H7 (cell line): Measurements from ENCODE around the gene CYS1. TPM values are rescaled to one million over a fixed set of nuclear protein-coding genes. Genes with fewer than 3 reads are reported as not detected.
A peak's percentile ranks its signal among the peaks of the same experiment; 100 is the strongest.

Source experiments
- DNase-seq: peaks from one replicate; pipeline ENCODE4 v3.0.0; 2012
- H3K27me3 ChIP-seq: 2 replicates; pipeline ENCODE4 v1.6.0; 2011; ENCODE audit warnings: mild to moderate bottlenecking, low read length; ENCODE audit not compliant: control insufficient read depth, insufficient read depth
- H3K36me3 ChIP-seq: replicated peaks from 2 replicates; pipeline ENCODE4 v1.5.1; 2011; ENCODE audit warnings: low read length; ENCODE audit not compliant: control insufficient read depth, insufficient read depth
- H3K4me3 ChIP-seq: 2 replicates; pipeline ENCODE4 v1.5.1; 2011; ENCODE audit warnings: low read depth, mild to moderate bottlenecking, control low read depth, low read length, moderate library complexity; ENCODE audit not compliant: insufficient read depth
- total RNA-seq: library from RNA; depleted of rRNA; stranded (reverse); fragments of >200 nt; shearing (Covaris generic); gene quantifications from 2 replicates; pipeline ENCODE4 v1.2.3, GENCODE V29; 2014; rRNA removed

The CYS1 gene, protein sequence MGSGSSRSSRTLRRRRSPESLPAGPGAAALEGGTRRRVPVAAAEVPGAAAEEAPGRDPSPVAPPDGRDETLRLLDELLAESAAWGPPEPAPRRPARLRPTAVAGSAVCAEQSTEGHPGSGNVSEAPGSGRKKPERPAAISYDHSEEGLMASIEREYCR
- 0.24 and 0.63 TPM in 2 replicates for total RNA-seq

DNA sequence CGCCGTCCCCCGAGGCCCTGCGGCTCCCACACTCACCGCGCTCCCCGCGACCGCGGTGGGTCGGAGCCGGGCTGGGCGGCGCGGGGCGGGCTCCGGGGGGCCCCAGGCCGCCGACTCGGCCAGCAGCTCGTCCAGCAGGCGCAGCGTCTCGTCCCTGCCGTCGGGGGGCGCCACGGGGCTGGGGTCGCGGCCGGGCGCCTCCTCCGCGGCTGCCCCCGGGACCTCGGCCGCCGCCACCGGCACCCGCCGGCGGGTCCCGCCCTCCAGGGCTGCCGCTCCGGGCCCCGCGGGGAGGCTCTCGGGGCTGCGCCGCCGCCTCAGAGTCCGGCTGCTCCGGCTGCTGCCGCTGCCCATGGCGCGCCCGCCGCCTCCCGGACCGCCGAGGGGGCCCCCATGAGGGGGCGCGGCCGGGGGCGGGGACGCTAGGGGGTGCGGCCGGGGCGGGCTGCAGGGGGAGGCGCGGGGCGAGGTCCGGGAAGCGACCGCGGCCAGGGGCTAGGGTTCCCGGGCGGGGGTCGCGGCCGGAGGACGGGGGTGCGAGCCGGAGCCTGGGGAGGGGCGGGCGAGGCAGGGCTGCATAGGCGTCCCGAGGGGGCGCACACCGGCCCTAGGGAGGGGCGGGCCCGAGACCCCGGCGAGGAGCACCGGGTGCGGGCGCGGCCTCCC lies at the start of gene CYS1:
Gene CYS1, minus strand, starts transcription at position 542 of the 666 bp plus-strand sequence. Its CDS starts 188 bp downstream, at position 354.
- H3K27me3 ChIP-seq = peaks cover 35% of the 10 kb centered on the region
- peak; percentile 94 for DNase-seq
- no peaks in the 10 kb centered on the region for H3K36me3 ChIP-seq
- H3K4me3 ChIP-seq = peak within 1 kb of the TSS; percentile 48

DNA sequence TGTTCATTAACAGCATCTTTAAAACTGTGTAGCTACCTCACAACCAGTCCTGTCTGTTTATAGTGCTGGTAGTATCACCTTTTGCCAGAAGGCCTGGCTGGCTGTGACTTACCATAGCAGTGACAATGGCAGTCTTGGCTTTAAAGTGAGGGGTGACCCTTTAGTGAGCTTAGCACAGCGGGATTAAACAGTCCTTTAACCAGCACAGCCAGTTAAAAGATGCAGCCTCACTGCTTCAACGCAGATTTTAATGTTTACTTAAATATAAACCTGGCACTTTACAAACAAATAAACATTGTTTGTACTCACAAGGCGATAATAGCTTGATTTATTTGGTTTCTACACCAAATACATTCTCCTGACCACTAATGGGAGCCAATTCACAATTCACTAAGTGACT lies 49.3 kb upstream of the CYS1 start:
- peaks cover 43% of the 10 kb centered on the region for H3K36me3 ChIP-seq
- H3K4me3 ChIP-seq = no peak overlapping the region
- DNase-seq = no peak

DNA sequence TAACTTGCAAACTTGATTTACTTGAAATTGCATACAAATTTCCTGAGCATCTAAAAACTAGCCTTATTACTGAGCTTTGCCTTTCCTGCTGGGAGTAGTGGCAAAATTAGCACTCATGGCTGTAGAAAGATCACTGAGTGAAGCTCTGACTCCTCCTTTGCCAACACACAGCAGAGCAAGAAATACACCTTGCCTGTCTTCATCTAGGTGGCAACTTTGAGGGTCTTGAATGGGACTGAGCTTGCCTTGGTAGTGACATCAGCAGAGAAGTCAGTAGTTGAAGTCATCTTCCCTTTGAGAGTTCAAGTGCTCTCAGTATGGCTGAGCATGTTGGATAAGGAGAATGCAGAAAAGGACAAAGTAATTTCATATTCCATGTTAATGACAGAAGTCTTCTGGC lies 48.2 kb upstream of the CYS1 start:
- Histone ChIP-seq H3K27me3 (no peaks in the 10 kb centered on the region), H3K4me3 (no peak overlapping the region), H3K36me3 (peaks cover 43% of the 10 kb centered on the region)
- DNase-seq = no peak

More for the DNA sequence above, 49.3 kb upstream of the CYS1 start:
- no peaks in the 10 kb centered on the region for H3K27me3 ChIP-seq

DNA sequence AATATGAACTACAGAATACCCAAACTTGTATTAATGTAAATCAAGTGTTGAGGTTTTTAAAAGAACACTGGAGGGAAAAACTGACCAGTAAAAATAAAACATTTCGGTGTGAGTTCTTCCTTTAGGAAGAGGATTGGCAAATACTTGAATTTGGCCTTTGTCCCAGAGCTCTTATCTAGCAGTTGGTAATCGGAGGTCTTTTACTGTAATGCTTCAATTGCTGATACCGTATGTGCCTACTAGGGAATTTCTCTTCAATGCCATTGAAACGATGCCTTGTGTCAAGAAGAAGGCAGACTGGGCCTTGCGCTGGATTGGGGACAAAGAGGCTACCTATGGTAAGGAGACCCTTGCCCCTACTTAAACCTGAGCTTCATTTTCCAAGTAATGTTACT lies 46.4 kb upstream of the CYS1 start:
- Histone ChIP-seq H3K27me3 (no peaks in the 10 kb centered on the region), H3K36me3 (peaks cover 40% of the 10 kb centered on the region), H3K4me3 (no peak overlapping the region)
- no peak for DNase-seq

DNA sequence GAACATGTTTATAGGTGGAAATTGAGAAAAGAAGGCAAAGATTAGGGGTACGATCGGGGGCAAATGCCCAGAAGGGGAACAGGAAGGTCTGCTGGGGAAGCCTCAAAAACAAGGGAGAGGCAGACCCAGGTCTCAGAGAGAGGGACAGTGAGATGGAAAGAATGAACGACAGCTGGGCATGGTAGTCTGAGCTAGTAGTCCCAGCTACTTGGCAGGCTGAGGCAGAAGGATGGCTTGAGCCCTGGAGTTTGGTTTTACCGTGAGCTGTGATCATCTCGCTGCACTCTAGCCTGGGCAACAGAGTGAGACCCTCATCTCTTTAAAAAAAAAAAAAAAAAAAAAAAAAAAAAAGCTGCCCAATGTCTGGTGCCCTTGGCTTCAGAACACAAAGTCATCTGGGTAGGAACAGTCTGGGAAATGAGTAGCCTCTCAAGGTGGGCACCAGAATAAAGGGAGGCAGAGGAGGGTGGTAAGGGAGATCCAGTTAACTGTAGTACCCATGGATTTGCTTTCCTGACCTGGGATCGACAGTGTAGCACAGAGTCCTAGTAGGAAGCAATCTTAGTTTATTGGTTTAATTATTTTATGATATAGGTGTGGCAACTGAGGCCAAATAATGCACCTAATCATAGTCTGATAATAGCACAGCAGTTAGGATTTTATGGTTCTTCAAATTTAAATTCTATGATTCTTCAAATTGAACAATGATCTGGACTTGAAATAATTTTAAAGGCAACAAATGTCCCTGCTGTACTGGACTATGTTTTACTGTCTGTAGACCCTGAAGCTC lies 45.8 kb upstream of the CYS1 start:
- DNase-seq = no peak
- Histone ChIP-seq H3K36me3 (peaks cover 40% of the 10 kb centered on the region), H3K27me3 (no peaks in the 10 kb centered on the region), H3K4me3 (no peak overlapping the region)

DNA sequence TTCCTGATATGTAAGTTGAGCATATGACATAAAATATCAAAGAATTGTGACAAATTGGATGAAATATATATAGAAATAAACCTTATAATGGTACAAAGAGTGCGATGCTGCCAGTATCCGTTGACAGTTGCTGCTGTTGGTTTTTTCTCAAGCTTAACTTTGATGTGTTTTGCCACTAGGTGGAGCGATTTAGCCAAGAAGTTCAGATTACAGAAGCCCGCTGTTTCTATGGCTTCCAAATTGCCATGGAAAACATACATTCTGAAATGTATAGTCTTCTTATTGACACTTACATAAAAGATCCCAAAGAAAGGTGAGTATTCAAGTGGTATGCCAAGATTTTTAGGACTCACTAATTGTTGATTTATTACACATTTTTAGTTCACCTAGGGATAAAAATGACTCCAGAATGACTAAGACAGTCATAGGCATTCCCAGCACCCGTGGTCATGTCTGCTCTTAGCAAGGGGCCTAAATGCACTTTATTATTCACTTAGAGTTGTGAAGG lies 44.4 kb upstream of the CYS1 start:
- Histone ChIP-seq H3K27me3 (no peaks in the 10 kb centered on the region), H3K4me3 (no peak overlapping the region), H3K36me3 (peaks cover 40% of the 10 kb centered on the region)
- no peak for DNase-seq

DNA sequence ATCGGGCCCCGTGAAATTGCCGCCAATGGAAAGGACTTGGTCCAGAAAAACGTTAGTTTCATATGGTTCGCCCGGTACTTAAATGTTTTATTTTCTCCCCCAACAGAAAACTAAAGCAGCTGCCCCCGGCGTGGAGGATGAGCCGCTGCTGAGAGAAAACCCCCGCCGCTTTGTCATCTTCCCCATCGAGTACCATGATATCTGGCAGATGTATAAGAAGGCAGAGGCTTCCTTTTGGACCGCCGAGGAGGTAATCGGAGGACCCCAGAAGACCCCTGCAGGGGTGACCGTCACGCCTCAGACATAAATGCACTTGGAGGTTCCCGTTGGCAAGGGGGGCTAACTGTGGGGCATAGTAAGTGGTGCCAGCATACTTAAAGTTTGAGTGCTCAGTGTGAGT lies 43.1 kb upstream of the CYS1 start:
- H3K27me3 ChIP-seq = no peaks in the 10 kb centered on the region
- no peak for DNase-seq
- peak overlapping the region; percentile 96 for H3K4me3 ChIP-seq
- H3K36me3 ChIP-seq = peaks cover 28% of the 10 kb centered on the region

DNA sequence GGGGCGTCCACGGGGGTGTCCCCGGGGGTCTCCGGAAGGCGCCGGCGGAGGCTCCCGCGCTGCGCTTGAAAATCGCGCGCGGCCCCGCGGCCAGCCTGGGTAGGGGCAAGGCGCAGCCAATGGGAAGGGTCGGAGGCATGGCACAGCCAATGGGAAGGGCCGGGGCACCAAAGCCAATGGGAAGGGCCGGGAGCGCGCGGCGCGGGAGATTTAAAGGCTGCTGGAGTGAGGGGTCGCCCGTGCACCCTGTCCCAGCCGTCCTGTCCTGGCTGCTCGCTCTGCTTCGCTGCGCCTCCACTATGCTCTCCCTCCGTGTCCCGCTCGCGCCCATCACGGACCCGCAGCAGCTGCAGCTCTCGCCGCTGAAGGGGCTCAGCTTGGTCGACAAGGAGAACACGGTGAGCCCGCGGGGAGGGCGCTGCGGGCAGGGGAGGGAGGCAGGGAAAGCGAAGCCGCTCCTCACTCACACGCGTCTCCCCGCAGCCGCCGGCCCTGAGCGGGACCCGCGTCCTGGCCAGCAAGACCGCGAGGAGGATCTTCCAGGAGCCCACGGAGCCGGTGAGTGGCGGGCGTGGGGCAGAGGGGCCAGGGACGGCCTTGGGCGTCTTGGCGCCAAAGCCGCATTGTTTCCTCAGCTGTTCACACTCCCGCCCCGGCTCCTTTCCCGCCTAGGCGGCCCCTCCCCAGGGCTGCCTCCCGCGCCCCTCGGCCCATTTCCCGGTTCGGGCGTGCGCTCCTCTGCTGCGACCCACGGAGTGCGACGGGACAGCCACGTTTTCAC lies 42.5 kb upstream of the CYS1 start, which contains the start of gene RRM2:
Gene RRM2, plus strand, starts transcription at position 240 of the 781 bp plus-strand sequence. Its CDS starts 60 bp downstream, at position 300.
- H3K27me3 ChIP-seq = no peaks in the 10 kb centered on the region
- peak within 1 kb of the TSS; percentile 96 for H3K4me3 ChIP-seq
- peak; percentile 98 for DNase-seq
- peaks cover 24% of the 10 kb centered on the region for H3K36me3 ChIP-seq

DNA sequence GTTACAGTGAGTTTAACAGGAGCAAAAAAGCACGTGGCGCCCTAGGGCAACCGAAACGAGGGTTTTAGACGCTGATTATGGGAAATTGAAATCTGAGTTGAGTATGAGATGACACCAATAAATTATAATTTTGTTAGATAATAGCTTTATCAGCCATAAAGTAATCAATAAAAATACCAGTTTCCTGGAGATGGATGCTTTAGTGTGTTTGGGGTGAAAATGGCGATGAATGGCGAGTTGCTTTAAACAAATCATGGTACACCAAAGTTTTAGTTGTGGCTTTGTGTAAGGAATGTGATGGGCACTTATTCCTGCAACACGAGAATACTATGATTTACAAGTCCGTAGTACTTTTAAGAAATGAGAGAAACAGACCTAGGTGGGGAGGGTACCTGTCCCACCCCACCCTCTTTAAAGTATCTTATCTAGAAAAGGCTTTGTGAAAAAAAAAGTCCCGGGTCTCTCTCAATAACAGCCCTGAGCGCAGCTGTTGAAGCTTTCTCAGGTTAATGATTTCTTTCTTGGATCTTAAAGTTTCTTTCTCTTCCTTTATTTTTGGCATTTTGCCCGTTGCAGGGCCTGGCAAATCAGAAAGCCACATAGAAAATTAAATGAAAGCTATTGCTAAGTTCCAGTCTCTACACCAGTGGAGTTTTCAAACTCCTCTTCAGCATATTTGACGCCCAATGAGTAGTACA lies 40.8 kb upstream of the CYS1 start:
- no peak for DNase-seq
- Histone ChIP-seq H3K36me3 (peaks cover 11% of the 10 kb centered on the region), H3K27me3 (no peaks in the 10 kb centered on the region), H3K4me3 (peak overlapping the region; percentile 96)

DNA sequence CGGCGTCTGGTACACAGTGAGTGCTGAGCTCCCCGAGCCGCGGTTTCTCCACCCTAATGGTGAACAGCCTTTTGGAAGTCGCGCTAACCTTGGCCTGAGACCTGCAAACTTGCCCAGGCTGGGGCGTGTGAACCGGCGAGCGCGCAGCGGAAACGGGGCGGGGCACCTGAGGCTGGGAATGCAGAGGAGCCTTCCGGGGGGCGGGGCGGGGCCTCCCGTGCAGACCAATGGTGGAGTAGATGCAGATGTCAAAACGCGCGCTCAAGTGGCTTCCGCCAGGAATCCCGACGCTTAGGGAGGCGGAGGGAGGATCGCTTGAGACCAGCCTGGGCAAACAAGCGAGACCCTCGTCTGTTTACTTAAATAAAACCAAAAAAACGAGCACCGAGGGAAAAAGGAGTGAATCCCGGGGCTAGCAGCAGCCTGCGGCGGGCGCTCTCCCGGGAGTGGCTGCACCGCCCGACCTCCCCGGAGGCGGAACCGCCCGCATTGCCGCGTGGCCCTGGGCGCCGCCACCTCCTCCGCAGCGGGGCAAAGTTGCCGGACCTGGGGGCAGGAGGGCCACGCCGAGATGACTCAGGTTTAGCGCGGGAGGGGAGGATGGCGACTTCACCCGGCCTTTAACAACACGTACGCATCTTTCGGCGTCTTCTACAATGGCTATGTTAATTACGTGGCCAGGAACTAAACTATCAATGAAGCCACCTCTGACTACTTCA lies 40.1 kb upstream of the CYS1 start:
- DNase-seq = peak; percentile 98
- no peaks in the 10 kb centered on the region for H3K27me3 ChIP-seq
- peaks cover 7% of the 10 kb centered on the region for H3K36me3 ChIP-seq
- H3K4me3 ChIP-seq = peak overlapping the region; percentile 96

DNA sequence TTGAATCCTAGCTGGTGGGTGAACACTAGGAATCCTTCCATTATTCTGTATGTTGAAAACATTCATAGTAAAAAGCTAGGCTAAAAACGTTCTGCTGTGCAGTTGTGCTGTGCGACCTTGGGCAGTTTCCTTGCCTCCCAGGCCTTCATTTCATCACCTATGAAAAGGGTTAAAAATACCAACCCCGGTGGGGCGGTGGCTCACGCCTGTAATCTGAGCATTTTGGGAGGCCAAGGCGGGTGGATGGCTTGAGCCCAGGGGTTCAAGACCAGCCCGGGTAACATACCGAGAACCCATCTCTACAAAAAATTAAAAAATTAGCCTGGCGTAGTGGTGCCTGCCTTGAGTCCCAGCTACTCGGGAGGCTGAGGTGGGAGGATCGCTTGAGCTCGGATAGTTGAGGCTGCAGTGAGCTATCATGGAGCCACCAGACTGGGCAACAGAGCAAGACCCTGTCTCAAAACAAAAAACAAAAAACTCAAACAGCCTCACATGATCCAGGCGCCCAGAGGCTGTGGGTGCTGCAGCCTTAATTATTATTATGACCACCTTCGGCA lies 39.5 kb upstream of the CYS1 start:
- Histone ChIP-seq H3K36me3 (peaks cover under 1% of the 10 kb centered on the region; the same call in 1 of the 2 replicates), H3K27me3 (no peaks in the 10 kb centered on the region), H3K4me3 (peak overlapping the region; percentile 5; the same call in 1 of the 2 replicates)
- no peak for DNase-seq

DNA sequence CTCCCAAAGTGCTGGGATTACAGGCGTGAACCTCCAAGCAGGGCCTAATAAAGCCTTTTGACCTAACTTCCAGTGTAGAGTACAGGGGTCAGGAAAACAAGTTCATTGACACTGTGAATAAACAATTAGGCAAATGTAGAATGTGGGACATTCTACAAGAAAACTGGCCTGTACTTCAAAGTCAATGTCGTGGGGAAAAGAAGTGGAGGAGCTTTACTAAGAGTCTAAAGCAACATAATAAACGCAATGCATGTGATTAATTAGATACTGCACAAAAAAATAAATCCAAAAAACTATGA lies 38.8 kb upstream of the CYS1 start:
- Histone ChIP-seq H3K27me3 (no peaks in the 10 kb centered on the region), H3K4me3 (no peak overlapping the region), H3K36me3 (no peaks in the 10 kb centered on the region; the same call in 1 of the 2 replicates)
- DNase-seq = no peak

DNA sequence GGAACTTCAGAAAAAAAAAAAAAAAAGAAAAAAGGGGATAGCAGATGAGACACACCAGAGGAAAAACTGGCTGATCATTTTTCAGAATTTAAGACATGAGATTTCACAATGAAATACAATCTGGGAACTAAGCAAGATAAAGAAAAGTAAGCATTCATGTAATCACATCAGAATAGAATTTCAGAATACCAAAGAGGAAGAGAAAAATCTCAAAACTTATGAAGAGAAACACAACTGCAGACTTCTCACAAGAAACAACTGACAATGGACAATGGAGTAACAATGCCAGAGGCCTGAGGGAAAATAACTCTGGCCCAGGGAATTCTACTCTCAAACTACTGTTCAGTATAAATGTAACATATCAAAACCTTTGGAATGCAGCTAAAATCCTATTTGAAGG lies 29.1 kb upstream of the CYS1 start:
- Histone ChIP-seq H3K36me3 (no peaks in the 10 kb centered on the region), H3K27me3 (no peaks in the 10 kb centered on the region), H3K4me3 (no peak overlapping the region)
- no peak for DNase-seq
